PC-3 (cell line): ENCODE results near the gene QRICH1. TPM values are rescaled to one million over a fixed set of nuclear protein-coding genes. Genes with fewer than 3 reads are reported as not detected.

ENCODE experiments used
- ATAC-seq: fragments of 200-7000 bp; cut with Tn5 transposase; 2 replicates; pipeline ENCODE4 v1.9.1; 2020; ENCODE audit warnings: mild to moderate bottlenecking, moderate library complexity
- BruUV-seq: library from RNA; stranded (reverse); fragments of 400-500 nt; replicated peaks from 2 replicates; lab custom pipeline; 2021; lab: Mats Ljungman, UMichigan
- CTCF ChIA-PET: fragments of 300-600 bp; sonication (Branson Sonifier 250); formaldehyde crosslinking; loops from one replicate; lab custom pipeline; 2022; ENCODE audit warnings: antibody characterized with exemption; lab: Charles Lee
- POLR2A ChIA-PET: fragments of 300-600 bp; sonication (Branson Sonifier 250); formaldehyde crosslinking; loops from one replicate; lab custom pipeline; 2022; ENCODE audit warnings: antibody characterized with exemption; ENCODE audit not compliant: unreplicated experiment; lab: Charles Lee
- DNase-seq: peaks from one replicate; pipeline ENCODE4 v3.0.0-alpha.2; 2015
- H2AFZ ChIP-seq: fragments of 300-600 bp; sonication (generic); 2 replicates; pipeline ENCODE4 v1.6.0; 2016; ENCODE audit warnings: antibody characterized with exemption, low read length
- H3F3A ChIP-seq: fragments of 300-600 bp; sonication (generic); one replicate; pipeline ENCODE4 v1.6.0; 2017; ENCODE audit warnings: antibody characterized with exemption, low read length, control low read depth, mild to moderate bottlenecking; ENCODE audit not compliant: unreplicated experiment
- H3K27ac ChIP-seq: fragments of 300-600 bp; sonication (generic); 2 replicates; pipeline ENCODE4 v1.5.1; 2016; ENCODE audit warnings: mild to moderate bottlenecking, low read length
- H3K27me3 ChIP-seq: fragments of 300-600 bp; sonication (generic); 2 replicates; pipeline ENCODE4 v1.6.1; 2016; ENCODE audit warnings: low read length, mixed read lengths
- H3K36me3 ChIP-seq: fragments of 300-600 bp; sonication (generic); 2 replicates; pipeline ENCODE4 v1.6.1; 2016; ENCODE audit warnings: low read depth, mixed run types, low read length, mixed read lengths
- H3K4me1 ChIP-seq: fragments of 300-600 bp; sonication (generic); 2 replicates; pipeline ENCODE4 v1.5.1; 2016; ENCODE audit warnings: low read length; ENCODE audit not compliant: insufficient read depth
- H3K4me2 ChIP-seq: fragments of 300-600 bp; sonication (generic); 2 replicates; pipeline ENCODE4 v1.6.0; 2016; ENCODE audit warnings: low read length
- H3K4me3 ChIP-seq: fragments of 300-600 bp; sonication (generic); 2 replicates; pipeline ENCODE4 v1.5.1; 2016; ENCODE audit warnings: mild to moderate bottlenecking, low read length, mixed read lengths
- H3K79me2 ChIP-seq: fragments of 300-600 bp; sonication (generic); 2 replicates; pipeline ENCODE4 v1.6.1; 2017; ENCODE audit warnings: low read length, mixed read lengths
- H3K9ac ChIP-seq: fragments of 300-600 bp; sonication (generic); 2 replicates; pipeline ENCODE4 v1.6.0; 2016; ENCODE audit warnings: mild to moderate bottlenecking, low read length
- H3K9me2 ChIP-seq: fragments of 300-600 bp; sonication (generic); replicated peaks from 2 replicates; pipeline ENCODE4 v1.6.1; 2016; ENCODE audit warnings: mixed run types, low read length, mixed read lengths
- H3K9me3 ChIP-seq: fragments of 300-600 bp; sonication (generic); 2 replicates; pipeline ENCODE4 v1.6.1; 2016; ENCODE audit warnings: low read length, mixed read lengths
- H4K20me1 ChIP-seq: fragments of 300-600 bp; sonication (generic); 2 replicates; pipeline ENCODE4 v1.6.1; 2016; ENCODE audit warnings: low read length, mixed read lengths
- EZH2 ChIP-seq: fragments of 300-600 bp; sonication (generic); IDR thresholded peaks from one replicate; pipeline ENCODE4 v1.6.1; 2017; ENCODE audit warnings: antibody characterized with exemption, mild to moderate bottlenecking, low read length; ENCODE audit not compliant: unreplicated experiment
- EZH2phosphoT487 ChIP-seq: fragments of 300-600 bp; sonication (generic); IDR thresholded peaks from 2 replicates; pipeline ENCODE4 v1.6.1; 2018; ENCODE audit warnings: mild to moderate bottlenecking, antibody characterized with exemption, low read length, borderline replicate concordance
- intact Hi-C: fragments of 100-400 bp; cut with micrococcal nuclease; formaldehyde crosslinking; loops from 2 replicates; pipeline ENCODE4 v1.9.0; 2023
- total RNA-seq: library from RNA; depleted of rRNA; stranded (reverse); fragments of >200 nt; gene quantifications from 2 replicates; pipeline ENCODE4 v1.2.3, GENCODE V29; 2014
- TF ChIP-seq, protein P1 (sequence below): fragments of 300-600 bp; sonication (generic); conservative IDR thresholded peaks from 2 replicates; pipeline ENCODE4 v1.5.1; 2017; ENCODE audit warnings: antibody characterized with exemption, low read depth, mild to moderate bottlenecking, low read length

Gene QRICH1
- total RNA-seq, 1 experiment from 2014 or later = 90.2 TPM

DNA sequence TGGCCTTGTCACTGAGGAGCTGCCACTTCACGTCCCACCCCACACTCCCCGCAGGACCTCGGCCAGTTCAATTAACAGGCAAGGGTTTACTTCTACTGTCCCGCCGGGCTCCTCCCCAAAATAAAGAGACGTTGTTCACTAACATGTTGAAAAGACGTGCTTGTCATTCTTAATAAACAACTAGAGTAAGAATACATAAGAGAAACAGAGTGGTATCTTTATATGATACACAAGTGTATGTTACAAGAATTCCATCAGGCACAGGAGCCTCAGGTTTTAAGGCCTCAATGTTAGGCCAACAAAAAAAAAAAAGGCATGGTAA is 64.3 kb downstream of the QRICH1 start:
- ChIA-PET POLR2A (interaction anchor here (0.5 to 0.6 kb wide), 8 partner anchors 10 to 321 kb away, joined by 3 to 26 read pairs (median 4); partner anchors contain the start of gene WDR6), CTCF (no interaction called here)
- Histone ChIP-seq H3K36me3 (peaks cover 74% of the 10 kb centered on the region), H3K4me2 (peak overlapping the region; percentile 97), H3K27me3 (no peaks in the 10 kb centered on the region), H3K9ac (peak overlapping the region; percentile 96; the same call in 1 of the 2 replicates), H3K79me2 (peaks cover 47% of the 10 kb centered on the region), H2AFZ (peak overlapping the region; percentile 56), H4K20me1 (0 out of 2 replicates have a peak, but pooled peaks cover 13% of the 10 kb centered on the region), H3K4me3 (peak overlapping the region; percentile 83; the same call in 1 of the 2 replicates), H3K4me1 (peaks cover 33% of the 10 kb centered on the region), H3K27ac (peak overlapping the region; percentile 31; the same call in 1 of the 2 replicates), H3K9me3 (no peaks in the 10 kb centered on the region), H3F3A (peaks cover 10% of the 10 kb centered on the region), H3K9me2 (no peaks in the 10 kb centered on the region)
- BruUV-seq = no TSS peak
- DNase-seq = no peak
- TF ChIP-seq EZH2 = no peak
- no peak; the same call in 1 of the 2 replicates for ATAC-seq
- intact Hi-C loops = no loop called here

DNA sequence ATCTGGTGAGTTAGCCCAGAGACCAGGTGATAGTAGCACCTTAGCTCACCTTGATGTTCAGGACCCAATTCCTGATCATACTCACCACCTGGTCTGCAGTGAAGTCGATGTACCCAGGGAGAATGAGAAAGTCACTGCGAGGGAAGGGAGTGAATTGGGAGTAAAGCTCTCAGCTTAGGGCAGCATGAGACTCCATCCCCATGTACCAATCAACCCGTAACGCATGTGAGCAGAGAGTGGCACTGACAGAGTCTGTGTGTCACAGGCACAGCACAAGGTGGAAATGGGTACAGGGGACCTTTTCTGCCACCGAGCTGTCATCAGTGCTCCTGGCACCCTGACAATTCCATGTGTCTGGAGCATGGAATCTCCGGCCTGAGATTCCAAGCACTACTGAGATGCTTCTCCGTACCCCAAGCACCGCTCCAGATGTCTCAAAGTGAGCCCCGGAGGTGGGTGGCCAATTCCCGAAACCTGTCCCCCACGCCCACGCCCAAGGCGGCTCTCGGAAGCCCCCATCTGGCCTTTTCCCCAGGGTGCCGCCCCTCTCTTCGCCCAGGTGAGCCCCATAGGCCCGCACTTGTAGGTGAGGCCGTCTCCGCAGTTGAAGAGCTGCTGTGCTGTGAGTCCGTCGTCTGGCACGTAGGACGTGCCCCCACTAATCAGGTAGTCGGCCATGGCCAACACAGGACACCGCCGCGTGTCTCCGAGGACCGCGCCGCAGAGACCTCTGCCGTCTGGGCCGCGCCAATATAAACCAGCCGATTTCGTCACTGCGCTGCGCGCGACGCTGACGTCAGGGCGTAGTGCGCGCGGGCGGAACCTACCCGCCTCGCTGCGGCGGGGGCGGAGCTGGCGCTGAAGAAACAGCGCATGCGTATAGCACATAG is 65.0 kb downstream of the QRICH1 start, which contains the start of gene IMPDH2:
Gene IMPDH2 (minus strand): TSS at position 726 of the 890 bp plus-strand sequence. CDS start 48 bp downstream, at position 678.
- ChIA-PET POLR2A (interaction anchor here (0.5 to 0.6 kb wide), 9 partner anchors 9 to 727 kb away, joined by 3 to 26 read pairs (median 3); partner anchors contain the start of gene WDR6), CTCF (no interaction called here)
- peaks cover 79% of the 10 kb centered on the region for H3K36me3 ChIP-seq
- BruUV-seq = TSS peak; percentile 62
- ATAC-seq = peak; percentile 89
- peak within 1 kb of the TSS; percentile 56 for H2AFZ ChIP-seq
- 0 out of 2 replicates have a peak, but pooled peaks cover 13% of the 10 kb centered on the region for H4K20me1 ChIP-seq
- peaks cover 10% of the 10 kb centered on the region for H3F3A ChIP-seq
- peak within 1 kb of the TSS; percentile 96 for H3K9ac ChIP-seq
- peak within 1 kb of the TSS; percentile 97 for H3K4me2 ChIP-seq
- TF ChIP-seq, protein P1, sequence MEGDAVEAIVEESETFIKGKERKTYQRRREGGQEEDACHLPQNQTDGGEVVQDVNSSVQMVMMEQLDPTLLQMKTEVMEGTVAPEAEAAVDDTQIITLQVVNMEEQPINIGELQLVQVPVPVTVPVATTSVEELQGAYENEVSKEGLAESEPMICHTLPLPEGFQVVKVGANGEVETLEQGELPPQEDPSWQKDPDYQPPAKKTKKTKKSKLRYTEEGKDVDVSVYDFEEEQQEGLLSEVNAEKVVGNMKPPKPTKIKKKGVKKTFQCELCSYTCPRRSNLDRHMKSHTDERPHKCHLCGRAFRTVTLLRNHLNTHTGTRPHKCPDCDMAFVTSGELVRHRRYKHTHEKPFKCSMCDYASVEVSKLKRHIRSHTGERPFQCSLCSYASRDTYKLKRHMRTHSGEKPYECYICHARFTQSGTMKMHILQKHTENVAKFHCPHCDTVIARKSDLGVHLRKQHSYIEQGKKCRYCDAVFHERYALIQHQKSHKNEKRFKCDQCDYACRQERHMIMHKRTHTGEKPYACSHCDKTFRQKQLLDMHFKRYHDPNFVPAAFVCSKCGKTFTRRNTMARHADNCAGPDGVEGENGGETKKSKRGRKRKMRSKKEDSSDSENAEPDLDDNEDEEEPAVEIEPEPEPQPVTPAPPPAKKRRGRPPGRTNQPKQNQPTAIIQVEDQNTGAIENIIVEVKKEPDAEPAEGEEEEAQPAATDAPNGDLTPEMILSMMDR = peak; percentile 22; the same call in 1 of the 2 replicates
- no peak for TF ChIP-seq EZH2phosphoT487
- peaks cover 53% of the 10 kb centered on the region for H3K79me2 ChIP-seq
- H3K27me3 ChIP-seq = no peaks in the 10 kb centered on the region
- intact Hi-C loops = no loop called here
- peaks cover 39% of the 10 kb centered on the region for H3K4me1 ChIP-seq
- H3K27ac ChIP-seq = peak within 1 kb of the TSS; percentile 68
- no peaks in the 10 kb centered on the region for H3K9me3 ChIP-seq
- H3K9me2 ChIP-seq = no peaks in the 10 kb centered on the region
- H3K4me3 ChIP-seq = peak within 1 kb of the TSS; percentile 83
- peak; percentile 98 for DNase-seq

DNA sequence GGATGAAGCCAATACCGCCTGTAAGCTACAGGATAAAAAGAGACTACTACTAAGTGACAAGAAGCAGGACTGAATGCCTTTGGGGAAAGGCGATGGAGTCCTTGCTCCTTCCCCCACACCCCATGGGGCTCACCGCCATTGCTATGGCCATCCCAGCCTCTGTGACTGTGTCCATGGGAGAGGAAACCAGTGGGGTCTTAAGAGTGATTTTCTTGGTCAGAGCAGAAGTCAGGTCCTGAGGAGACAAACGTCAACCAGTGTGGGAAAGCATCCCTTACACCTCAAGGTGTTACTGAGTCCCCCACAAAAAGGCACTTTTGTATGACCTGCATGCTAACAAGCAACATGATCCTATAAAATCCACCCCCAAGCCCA is 65.6 kb downstream of the QRICH1 start:
- ChIA-PET CTCF (no interaction called here), POLR2A (interaction anchor here (0.5 kb wide), 1 partner anchor 726 kb away, joined by 3 read pairs; no protein-coding TSS in a partner anchor)
- Histone ChIP-seq H3K36me3 (peaks cover 79% of the 10 kb centered on the region), H3K9me3 (no peaks in the 10 kb centered on the region), H3F3A (peaks cover 10% of the 10 kb centered on the region), H3K4me1 (peaks cover 44% of the 10 kb centered on the region), H3K4me3 (peak overlapping the region; percentile 83), H3K79me2 (peaks cover 58% of the 10 kb centered on the region), H4K20me1 (0 out of 2 replicates have a peak, but pooled peaks cover 13% of the 10 kb centered on the region), H3K4me2 (peak overlapping the region; percentile 97), H3K27ac (no peak overlapping the region), H2AFZ (no peak overlapping the region), H3K9ac (peak overlapping the region; percentile 96), H3K27me3 (no peaks in the 10 kb centered on the region), H3K9me2 (no peaks in the 10 kb centered on the region)
- intact Hi-C loops = no loop called here
- ATAC-seq (no peak), DNase-seq (no peak)
- no TSS peak for BruUV-seq
- TF ChIP-seq EZH2phosphoT487 (no peak), EZH2 (no peak)
- TF ChIP-seq, protein P1 = no peak
